Uterus (tissue), 2 donors: ENCODE measurements around the gene ZDHHC6.

Experiments
- CTCF ChIP-seq, 4 experiments: fragments of 200-600 bp in 2 of 4; fragments of 450-650 bp in 2 of 4; sonication (generic) in 2 of 4; IDR thresholded peaks; one replicate each; pipeline ENCODE4 v1.5.1; 2016 to 2019; ENCODE audit warnings: antibody characterized with exemption in 4 of 4, mild to moderate bottlenecking in 2 of 4, moderate library complexity in 1 of 4
- POLR2A ChIP-seq, 2 donors: fragments of 450-650 bp; IDR thresholded peaks; one replicate each; pipeline ENCODE4 v1.6.1; 2016; ENCODE audit warnings: antibody characterized with exemption in 2 of 2, mild to moderate bottlenecking in 1 of 2, moderate library complexity in 1 of 2

GRCh38 chr10:112389271-112389822 is 57.4 kb downstream of the ZDHHC6 start:
- TF ChIP-seq POLR2A (IDR thresholded peaks at IDR 0.05) (no peak), CTCF (IDR thresholded peaks at IDR 0.05) (no peak)
